ENCODE results near the gene UTF1. TPM values are rescaled to one million over a fixed set of nuclear protein-coding genes. Genes with fewer than 3 reads are reported as not detected.

Gene UTF1
- polyA plus RNA-seq, 5 donors: 0.09 TPM; not detected in 4

DNA sequence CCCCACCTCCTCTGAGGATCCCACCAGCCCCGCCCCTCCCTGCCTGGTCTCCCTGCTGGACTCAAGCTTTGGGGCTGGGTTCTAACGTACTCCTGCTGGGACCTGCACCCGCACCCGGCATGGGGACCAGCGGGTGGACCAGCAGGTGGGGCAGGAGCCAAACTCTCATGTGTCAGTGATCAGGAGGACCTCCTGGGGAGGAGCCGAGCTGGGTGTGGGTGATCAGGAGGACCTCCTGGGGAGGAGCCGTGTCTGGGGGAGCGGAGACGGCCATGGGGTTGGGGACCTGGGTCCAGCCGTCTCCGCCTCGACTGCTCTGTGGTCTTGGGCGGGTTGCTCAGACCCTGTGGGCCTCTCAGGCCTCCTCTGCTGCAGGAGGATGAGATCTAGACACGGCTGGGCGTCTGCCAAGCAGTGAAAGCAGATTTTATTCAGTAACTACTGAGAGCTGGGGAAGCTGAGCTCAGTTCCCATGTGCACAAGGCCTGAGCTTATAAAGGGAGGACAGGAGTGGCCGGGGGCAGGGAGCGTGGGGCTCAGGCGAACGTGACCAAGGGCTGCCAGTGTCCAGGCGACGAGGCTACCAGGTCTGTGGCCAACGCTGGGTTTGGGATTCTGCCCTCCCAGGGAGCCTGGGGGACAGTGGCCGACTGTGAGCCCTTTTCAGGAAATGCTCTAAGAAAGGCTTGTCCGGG, 33.6 kb upstream of the UTF1 start:
- DNase-seq: no peak

DNA sequence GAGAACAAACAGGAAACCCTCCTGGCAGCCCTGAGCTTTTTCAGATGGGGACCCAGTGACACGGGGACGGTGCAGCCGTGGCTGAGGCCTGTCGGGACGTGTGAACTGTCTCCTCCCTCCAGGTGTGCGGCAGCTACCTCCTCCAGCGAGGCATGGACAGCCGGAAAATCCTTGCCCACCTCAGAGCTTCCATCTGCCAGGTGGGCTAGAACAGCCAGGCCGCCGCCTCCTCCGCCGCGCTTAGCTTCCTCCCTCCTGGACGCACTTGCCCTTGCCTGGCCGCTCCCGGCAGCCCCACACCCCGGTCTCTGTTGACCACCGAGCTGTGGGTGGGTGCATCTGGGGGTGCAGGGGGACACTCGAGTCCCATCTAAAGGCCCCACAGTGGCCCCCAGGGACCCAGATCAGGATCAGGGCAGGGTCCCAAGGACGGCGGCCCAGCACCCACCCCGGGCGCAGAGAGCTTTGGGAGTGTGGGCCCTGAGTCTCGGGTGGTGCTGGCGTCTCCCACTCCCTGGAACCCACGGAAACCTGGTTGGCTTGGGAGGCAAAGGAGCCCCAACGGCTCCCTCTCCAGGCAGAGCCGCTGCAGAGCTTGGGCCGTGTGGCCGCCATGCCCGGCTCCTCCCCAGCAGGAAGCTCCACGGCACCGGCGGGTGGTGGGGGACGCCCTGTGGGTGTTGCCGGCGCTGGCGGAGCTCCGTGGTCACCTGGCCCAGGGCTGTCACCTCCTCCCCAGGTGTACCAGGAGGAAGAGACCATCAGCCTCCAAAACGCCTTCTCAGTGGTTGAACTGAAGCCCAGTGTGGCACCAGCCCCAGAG, 32.9 kb upstream of the UTF1 start:
- DNase-seq: no peak

DNA sequence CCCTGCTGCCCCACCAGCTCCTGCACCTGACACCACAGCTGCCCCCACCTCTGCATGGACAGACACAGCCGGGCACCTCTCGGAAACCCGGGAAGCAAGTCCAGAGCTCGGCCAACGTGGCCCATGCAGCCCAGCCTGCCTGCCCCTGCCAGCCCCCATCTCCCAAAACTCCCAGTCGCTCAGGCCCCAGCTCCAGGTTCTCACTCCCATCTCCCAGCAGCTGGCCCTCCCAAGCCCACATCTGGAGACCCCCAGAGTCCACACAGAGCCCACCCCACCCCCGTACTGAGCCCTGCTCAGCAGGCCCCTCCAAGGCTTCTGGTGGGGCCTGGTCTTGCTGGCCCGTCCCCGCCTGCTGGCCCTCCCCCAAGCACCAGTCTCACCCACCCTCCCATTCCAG, 32.2 kb upstream of the UTF1 start:
- DNase-seq: no peak

DNA sequence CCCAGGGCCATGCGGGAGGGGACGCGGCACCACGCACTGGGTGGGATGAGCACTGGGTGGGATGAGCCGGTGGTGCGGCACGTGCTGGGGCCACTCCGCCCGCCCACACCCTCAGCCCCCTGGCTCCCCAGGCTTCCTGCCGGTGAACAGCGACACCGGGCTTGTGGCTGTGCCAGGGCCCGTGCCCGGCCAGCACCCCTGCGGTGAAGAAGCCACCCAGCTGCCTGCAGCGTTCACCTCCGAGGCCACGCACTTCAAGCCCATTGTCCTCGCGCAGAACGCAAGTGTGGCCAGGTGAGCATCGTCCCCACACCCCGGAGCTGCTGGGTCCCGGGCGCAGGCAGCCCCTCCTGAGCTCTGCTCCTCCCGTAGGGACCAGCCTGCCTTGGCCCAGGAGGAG, 31.8 kb upstream of the UTF1 start:
- no peak for DNase-seq

DNA sequence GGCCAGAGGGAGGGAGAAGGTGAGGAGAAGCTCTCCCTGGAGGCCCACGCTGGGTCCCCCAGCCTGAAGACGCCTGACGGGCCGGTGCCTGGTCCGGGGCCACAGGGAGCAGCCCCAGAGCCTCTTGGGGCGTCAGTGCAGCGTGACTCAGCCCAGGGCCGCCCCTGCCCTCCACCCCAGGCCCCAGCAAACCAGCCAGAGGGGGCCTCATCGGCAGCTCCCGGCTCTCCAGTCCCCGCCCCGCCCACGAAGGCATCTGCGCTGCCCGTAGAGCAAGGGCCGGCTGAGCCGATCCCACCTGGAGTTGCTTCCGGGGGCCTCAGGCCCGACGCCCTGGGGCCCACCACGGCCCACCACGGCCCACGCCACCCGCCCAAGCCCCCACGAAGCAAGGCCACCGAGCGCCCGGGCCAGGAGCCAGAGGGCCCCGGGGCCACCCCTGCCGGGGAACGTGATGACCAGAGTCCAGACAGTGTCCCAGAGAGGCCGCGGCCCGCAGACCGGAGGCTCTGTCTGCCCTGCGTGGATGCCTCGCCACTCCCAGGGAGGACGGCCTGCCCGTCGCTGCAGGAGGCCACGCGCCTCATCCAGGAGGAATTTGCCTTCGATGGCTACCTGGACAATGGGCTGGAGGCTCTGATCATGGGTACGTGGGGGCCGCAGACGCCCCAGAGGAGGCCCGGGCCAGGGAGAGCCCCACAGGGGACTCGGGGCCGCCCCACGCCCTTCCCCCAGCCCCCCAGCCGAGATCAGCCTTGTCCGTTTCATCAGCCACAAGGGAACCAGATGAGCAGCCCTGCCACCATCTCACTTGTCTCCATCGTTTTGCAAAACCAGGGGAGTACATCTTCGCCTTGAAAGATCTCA, 31.2 kb upstream of the UTF1 start:
- no peak for DNase-seq

DNA sequence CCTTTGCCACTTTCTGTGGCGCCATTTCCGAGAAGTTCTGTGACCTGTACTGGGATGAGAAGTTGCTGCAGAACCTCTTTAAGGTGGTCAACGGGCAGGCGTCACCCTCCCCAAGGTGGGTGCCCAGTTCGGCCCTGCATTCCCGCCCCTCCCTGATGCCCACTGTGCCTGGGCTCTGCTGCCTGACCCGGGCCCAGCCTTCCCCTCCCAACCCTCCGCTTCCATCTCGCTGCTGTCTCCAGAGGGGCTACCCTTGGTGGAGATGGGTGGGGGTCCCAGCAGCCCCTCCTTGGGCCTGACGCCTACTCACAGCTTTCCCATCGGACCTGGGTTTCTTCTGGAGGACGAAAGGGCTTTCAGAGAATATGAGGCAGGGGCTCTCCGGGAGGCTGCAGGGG, 30.5 kb upstream of the UTF1 start:
- DNase-seq: no peak

DNA sequence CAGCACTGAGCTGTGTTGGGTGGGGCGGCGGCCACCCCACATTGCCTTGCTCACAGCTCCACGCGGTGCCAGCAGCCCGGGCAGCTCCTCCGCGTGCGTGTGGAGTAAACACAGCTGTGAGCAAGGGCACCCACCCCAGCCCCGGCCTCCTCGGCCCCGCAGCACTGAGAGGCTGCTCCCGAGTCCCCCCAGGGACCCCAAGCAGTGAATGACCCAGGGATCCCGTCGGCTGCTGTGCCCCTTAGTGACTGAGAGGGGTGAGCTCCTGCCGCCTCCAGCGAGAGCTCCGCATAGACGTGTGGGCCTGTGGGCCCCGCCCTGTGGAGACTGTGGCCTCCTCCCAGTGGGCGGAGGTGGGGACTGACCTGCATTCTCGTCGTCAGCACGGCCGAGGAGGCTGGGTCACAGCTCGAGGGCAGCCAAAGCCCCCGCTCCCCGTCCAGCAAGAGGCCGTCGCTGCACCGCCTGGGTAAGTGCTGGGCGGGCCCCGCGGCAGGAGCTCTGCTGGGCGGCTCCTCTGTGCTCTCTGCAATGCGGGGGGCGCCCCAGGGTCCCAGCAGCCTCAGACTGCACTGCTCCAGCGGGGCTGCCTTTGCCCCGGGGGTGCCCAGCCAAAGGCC, 29.9 kb upstream of the UTF1 start:
- no peak for DNase-seq

DNA sequence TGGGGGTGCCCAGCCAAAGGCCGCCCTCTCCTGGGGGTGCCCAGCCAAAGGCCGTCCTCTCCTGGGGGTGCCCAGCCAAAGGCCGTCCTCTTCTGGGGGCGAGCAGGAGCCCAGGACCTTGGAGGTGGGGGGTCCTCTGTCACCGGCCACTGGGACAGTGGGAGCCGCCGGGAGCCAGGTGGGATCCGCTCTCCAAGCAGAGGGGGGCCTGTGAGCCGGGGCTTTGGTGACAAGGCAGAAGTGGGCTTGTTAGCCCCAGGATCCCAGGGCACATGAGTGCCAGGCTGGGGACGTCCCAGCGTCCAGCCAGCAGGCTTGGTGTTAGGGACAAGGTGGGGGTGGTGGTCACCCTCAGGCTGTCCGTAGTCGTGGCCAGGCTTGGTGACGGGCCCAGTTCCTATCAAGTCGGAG, 29.4 kb upstream of the UTF1 start:
- no peak for DNase-seq

DNA sequence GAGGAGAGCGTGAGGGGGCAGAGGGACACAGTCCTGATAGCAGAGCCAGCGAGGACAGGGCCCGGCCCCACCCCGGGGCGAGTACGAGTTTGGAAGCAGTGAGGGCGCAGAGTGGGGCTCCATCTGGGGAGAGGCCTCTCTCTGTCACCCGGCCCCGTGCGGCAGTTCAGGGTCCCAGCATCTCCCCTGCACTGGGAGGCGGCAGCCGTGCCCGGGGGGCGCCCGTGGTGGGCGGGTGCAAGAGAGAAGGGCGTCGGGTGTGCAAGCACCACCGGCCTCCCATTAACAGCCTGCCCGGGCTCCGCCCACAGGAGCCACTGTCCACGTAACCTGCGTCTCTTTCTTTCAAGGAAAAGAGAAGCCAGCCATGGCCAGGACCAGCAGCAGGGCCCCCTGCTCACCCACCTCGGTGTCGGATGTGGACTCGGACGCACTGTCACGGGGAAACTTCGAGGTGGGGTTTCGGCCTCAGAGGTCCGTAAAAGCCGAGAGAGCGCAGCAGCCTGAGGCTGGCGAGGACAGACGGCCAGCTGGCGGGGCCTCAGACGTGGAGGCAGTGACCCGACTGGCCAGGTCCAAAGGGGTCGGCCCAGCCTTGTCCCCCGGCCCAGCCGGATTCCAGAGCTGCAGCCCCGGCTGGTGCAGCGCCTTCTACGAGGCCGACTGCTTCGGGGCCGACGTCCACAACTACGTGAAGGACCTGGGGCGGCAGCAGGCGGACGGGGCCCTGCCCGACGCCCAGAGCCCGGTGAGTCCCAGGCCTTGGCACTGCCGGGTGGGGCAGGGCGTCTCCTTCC, 28.7 kb upstream of the UTF1 start:
- no peak for DNase-seq

DNA sequence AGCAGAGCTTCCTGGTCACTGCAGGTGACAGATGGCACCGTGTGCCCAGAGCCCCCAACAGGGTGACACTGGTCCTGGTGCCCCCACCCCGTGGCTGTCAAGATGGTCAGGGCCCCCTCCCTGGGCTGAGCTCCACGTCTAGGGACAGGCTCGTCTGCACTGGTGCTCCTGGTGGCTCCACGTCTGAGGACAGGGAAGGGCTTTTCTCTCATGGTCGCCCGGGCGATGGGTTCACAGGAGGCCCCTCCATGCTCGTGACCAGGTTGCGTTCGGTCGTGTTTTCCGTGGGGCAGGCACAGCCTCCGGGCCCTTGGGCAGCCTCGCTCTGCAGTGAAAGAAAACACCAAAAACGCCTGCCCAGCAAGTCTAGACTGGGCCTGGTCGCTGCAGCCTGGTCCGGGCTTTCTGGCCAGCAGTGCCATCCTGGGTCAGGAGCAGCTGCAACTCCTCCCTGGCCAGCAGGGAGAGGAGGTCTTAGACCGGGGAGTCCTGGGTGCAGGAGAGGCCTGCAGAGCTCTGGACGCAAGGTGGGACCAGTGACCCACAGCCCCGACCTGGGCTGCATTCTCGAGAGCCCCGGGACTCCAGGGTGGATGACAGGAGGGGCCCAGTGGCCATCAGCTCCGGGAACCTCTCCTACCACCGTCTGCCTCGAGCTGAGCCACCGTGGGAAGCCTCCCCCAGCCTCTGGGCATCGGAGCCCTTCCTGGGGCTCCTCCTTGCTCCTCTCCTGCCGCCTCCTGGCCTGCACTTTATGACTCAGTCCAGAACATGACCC, 27.9 kb upstream of the UTF1 start:
- DNase-seq: no peak

DNA sequence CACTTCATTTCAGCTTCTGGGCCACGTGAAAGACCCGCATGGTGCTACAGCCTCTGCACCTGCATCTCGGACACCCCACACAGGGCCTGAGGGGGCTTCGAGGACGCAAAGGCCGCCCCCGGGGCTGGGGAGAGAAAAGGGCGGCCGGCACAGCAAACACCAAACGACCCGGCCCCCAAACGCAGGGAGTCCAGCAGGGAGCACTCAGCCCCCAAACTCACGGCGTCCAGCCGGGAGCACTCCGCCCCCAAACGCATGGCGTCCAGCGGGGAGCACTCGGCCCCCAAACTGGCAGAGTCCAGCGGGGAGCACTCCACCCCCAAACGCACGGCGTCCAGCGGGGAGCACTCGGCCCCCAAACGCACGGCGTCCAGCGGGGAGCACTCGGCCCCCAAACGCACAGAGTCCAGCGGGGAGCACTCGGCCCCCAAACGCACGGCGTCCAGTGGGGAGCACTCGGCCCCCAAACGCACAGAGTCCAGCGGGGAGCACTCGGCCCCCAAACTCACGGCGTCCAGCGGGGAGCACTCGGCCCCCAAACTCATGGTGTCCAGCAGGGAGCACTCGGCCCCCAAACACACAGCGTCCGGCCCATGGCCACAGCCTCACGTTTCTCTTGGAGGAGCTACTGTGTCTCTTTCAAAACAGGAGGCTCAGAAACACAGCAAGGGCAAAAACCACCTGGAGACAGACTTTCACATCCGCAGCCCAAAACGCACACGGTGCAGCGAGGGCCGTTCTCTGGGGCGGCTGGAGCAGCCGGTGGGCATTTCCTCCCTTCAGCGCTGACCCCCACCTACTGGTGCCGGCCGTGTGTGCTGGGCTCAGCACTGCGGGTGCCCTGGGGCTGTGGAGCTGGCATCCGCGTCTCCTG, 27.0 kb upstream of the UTF1 start:
- DNase-seq: no peak

DNA sequence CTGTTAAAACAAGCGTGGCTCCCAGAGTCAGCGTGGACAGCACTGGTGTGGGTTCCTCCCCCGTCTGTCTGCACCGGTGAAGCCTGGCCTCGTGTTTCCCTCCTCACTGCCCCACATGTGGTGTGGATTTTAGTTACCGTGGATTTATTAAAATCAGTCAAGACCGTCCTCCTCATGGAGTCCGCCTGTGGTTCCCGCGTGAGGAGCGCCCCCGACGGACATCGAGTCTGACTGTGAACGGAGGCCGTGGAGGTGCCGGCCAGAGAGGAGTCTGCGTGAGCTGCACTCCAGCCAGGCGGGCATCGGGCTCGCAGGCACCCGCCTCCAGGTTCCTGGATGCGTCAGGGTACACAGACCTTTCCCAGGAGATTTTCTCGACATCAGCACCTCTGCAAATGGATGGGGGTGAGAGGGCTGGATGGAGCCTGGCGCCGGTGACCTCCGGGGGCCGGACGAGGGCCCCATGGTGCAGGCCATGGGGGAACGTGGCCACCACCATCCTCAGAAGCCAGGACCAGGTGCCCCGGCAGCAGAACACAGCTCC, 26.3 kb upstream of the UTF1 start:
- no peak for DNase-seq

DNA sequence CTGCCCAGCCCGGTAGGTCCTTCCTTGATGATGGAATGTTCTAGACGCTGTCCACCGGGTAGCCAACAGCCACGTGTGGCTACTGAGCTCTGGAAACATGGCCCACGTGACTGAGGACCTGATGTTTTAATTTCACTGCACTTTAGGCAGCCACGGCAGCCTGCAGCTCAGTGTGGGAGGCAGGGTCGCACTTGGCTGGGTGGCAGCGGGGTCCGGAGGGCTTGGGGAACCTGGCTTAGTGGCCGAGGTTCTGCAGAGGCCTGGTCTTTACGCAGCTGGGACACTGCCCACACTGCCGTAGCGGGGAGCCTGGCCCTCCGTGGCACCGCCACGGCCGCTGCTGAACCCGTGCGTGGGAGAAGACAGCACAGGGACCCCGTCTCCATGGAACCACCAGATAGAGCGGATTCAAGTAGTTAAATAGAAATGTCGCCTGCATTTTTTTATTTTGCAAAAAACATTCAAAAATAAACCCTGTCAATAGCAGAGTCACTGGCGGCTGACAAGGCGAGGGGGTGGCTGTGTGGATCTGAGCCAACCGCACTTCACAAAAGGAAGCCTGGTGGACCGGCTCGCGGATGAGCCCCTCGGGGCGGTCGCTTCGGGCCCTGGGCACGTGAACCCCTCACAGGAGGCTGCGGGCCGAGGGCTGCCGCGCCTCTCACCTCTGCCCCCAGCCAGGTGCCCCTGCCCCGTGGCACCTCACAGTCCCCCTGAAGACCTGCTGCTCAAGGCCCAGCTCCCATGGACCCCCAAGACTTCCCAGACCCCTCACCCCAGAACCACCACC, 25.6 kb upstream of the UTF1 start:
- DNase-seq: no peak

DNA sequence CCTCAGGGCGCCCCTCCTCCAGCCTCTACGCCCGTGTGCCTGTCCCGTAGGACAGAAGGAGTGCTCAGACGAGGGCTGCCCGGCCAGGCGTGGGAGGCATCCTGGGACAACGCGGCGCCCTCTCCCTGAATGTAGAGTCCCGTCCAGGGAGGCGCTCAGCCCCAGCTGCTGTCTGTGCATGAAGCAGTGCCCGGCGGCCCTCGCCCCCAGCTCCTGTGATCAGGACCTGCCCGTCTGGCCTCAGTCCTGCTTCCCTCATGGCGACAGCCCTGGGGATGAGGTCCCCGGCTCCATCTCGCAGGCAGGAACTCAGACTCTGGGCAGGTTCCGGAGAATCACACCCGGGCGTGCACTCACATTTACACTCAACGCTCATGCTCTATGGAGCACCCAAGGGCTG, 24.9 kb upstream of the UTF1 start:
- no peak for DNase-seq

DNA sequence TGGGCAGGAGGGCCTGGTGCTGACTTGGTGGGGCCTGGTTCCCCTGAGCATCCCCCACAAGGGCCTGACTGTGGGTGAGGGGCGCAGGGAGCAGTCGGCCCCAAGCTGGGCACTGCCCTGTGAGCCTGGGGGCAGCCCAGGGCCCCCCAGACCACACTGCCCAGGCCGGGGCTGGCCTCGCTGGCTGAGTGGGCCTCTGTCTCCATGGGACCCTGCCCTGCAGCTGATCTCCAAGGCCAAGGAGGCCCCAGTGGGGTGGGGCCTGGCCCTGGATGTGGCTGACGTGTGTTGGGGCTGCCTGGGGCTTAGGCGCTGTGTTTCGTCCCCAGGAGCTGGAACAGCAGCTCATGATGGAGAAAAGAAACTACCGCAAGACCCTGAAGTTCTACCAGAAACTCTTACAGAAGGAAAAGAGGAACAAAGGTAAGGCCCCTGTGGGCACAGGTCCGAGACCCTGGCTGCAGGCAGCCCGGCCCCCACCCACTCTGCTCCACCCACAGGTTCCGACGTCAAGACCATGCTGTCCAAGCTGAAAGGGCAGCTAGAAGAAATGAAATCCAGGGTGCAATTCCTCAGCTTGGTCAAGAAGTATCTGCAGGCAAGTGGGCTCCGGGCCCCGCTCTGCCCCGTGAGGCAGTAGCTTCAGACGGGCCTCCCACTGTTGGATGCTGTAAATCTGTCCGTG, 23.5 kb upstream of the UTF1 start:
- DNase-seq: no peak

DNA sequence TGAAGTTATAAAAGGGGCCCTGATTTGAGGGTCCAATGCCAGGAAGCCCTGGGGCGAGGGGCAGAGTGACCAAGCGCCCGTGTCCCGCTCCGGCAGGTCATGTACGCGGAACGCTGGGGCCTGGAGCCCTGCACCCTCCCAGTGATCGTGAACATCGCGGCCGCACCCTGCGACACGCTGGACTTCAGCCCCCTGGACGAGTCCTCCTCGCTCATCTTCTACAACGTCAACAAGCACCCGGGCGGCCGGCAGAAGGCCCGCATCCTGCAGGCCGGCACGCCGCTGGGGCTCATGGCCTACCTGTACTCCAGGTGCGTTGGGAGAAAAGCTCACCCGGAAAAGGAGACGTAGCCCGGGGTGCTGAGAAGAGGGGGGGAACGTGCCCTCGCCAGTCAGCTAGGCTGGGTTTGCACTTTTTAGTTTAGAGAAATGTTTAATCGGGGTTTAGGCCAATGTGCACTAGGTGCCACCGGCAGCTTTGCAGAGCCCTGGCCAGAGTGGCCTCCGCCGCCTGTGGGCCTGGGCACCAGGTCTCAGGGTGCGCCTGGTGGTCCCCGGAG, 22.9 kb upstream of the UTF1 start:
- no peak for DNase-seq

DNA sequence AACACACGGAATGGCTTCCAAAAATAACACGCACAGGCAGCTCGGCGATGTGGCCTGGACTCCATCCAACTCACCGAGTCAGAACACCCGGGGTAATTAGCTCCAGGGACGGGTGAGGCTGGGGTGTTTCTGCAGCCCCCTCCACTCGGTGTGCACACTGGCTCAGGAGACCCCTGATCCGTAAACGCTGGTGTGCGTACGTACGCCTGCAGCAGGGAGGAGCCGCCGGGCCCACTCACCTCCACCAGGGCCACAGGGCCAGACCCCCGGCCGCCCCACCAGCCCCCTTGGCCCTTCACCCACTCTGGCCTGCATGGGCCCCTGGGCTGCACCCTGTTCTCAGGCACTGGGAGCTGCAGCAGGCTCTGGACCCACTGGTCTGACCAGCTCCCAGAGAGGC, 22.4 kb upstream of the UTF1 start:
- no peak for DNase-seq
